HCT116 (cell line): Measurements from ENCODE around the gene CRYBB1. TPM values are rescaled to one million over a fixed set of nuclear protein-coding genes. Genes with fewer than 3 reads are reported as not detected.

Experiments
- ATAC-seq: fragments of 200-7000 bp; cut with Tn5 transposase; 2 replicates; pipeline ENCODE4 v1.9.1; 2020; ENCODE audit warnings: mild to moderate bottlenecking, moderate library complexity
- BruUV-seq: library from RNA; stranded (reverse); fragments of 400-500 nt; replicated peaks from 2 replicates; lab custom pipeline; 2021; lab: Mats Ljungman, UMichigan
- CTCF ChIA-PET: fragments of 300-600 bp; sonication (Branson Sonifier 250); formaldehyde crosslinking; loops from one replicate; lab custom pipeline; 2021; ENCODE audit warnings: antibody characterized with exemption; lab: Charles Lee
- POLR2A ChIA-PET: fragments of 300-600, 350-600 bp; sonication (Branson Sonifier 250); formaldehyde crosslinking; loops from one replicate; lab custom pipeline; 2021; ENCODE audit warnings: antibody characterized with exemption; lab: Charles Lee
- RAD21 ChIA-PET, 2 experiments: fragments of 300-600 bp; sonication (Branson Sonifier 250); formaldehyde crosslinking; loops; one replicate each; lab custom pipeline; 2023; ENCODE audit warnings: low total read pairs in 2 of 2; ENCODE audit not compliant: uncharacterized antibody in 2 of 2, unreplicated experiment in 2 of 2, low non-redundant PET in 1 of 2; lab: Charles Lee
- DNase-seq: peaks from one replicate; pipeline ENCODE4 v3.0.0-alpha.2; 2010; ENCODE audit warnings: low read depth, low spot score
- H2AFZ ChIP-seq: fragments of 200-600 bp; shearing (Covaris generic), sonication (generic); 2 replicates; pipeline ENCODE4 v1.6.1; 2017; ENCODE audit warnings: low read depth, mixed run types, mixed read lengths, antibody characterized with exemption, low read length; ENCODE audit not compliant: poor library complexity, severe bottlenecking
- H3K27ac ChIP-seq: 2 replicates; pipeline ENCODE4 v1.5.1; 2012; ENCODE audit warnings: low read depth, low read length
- H3K27me3 ChIP-seq: fragments of 200-600 bp; sonication (generic); 2 replicates; pipeline ENCODE4 v1.6.1; 2016; ENCODE audit warnings: mixed run types, low read length, mixed read lengths; ENCODE audit not compliant: insufficient read depth
- H3K36me3 ChIP-seq, 2 experiments: fragments of 200-500 bp in 1 of 2; fragments of 200-600 bp in 1 of 2; sonication (Bioruptor generic) in 1 of 2; sonication (generic) in 1 of 2; 2 replicates each; pipeline versions ENCODE4 v1.5.1 to v1.6.1; 2014 to 2016; ENCODE audit warnings: low read length in 2 of 2, inconsistent platforms in 1 of 2, mixed read lengths in 1 of 2, mixed run types in 1 of 2; ENCODE audit not compliant: insufficient read depth in 2 of 2, control insufficient read depth in 1 of 2
- H3K4me1 ChIP-seq, 2 experiments: fragments of 200-600 bp in 1 of 2; sonication (generic) in 1 of 2; 2 replicates each; pipeline versions ENCODE4 v1.5.1 to v1.6.1; 2012 to 2017; ENCODE audit warnings: low read length in 2 of 2, inconsistent platforms in 1 of 2, mild to moderate bottlenecking in 1 of 2, mixed read lengths in 1 of 2, mixed run types in 1 of 2, moderate library complexity in 1 of 2; ENCODE audit not compliant: insufficient read depth in 2 of 2, control insufficient read depth in 1 of 2
- H3K4me2 ChIP-seq: fragments of 200-600 bp; sonication (generic); 2 replicates; pipeline ENCODE4 v1.6.1; 2017; ENCODE audit warnings: mixed run types, low read length, mixed read lengths
- H3K4me3 ChIP-seq, 2 experiments: fragments of 200-600 bp in 1 of 2; sonication (generic) in 1 of 2; replicated peaks in 1 of 2; 2 replicates each; pipeline ENCODE4 v1.5.1; 2011 to 2016; ENCODE audit warnings: low read length in 2 of 2, control low read depth in 1 of 2, low read depth in 1 of 2, mild to moderate bottlenecking in 1 of 2, mixed read lengths in 1 of 2, mixed run types in 1 of 2
- H3K79me2 ChIP-seq: fragments of 200-600 bp; sonication (generic); 2 replicates; pipeline ENCODE4 v1.6.1; 2017; ENCODE audit warnings: mild to moderate bottlenecking, mixed run types, low read length, moderate library complexity, mixed read lengths; ENCODE audit not compliant: insufficient read depth
- H3K9ac ChIP-seq: fragments of 200-600 bp; sonication (generic); 2 replicates; pipeline ENCODE4 v1.6.1; 2016; ENCODE audit warnings: low read length, mixed read lengths
- H3K9me2 ChIP-seq: fragments of 200-600 bp; sonication (generic), shearing (Covaris generic); 2 replicates; pipeline ENCODE4 v1.6.1; 2017; ENCODE audit warnings: mixed run types, mild to moderate bottlenecking, moderate library complexity; ENCODE audit not compliant: insufficient read depth
- H3K9me3 ChIP-seq, 2 experiments: fragments of 200-500 bp in 1 of 2; fragments of 200-600 bp in 1 of 2; sonication (Bioruptor generic) in 1 of 2; sonication (generic) in 1 of 2; 2 replicates each; pipeline ENCODE4 v1.6.1; 2014 to 2017; ENCODE audit warnings: low read length in 2 of 2, mixed read lengths in 2 of 2, inconsistent platforms in 1 of 2, low read depth in 1 of 2, mild to moderate bottlenecking in 1 of 2, mixed run types in 1 of 2, moderate library complexity in 1 of 2; ENCODE audit not compliant: control insufficient read depth in 1 of 2, insufficient read depth in 1 of 2
- H4K20me1 ChIP-seq: fragments of 200-600 bp; sonication (generic), shearing (Covaris generic); 2 replicates; pipeline ENCODE4 v1.6.1; 2017; ENCODE audit warnings: mixed run types, mild to moderate bottlenecking, moderate library complexity; ENCODE audit not compliant: insufficient read depth
- CBX3 ChIP-seq: IDR thresholded peaks from 2 replicates; pipeline ENCODE4 v1.6.1; 2012; ENCODE audit warnings: low read depth
- ELF1 ChIP-seq: IDR thresholded peaks from 2 replicates; pipeline ENCODE4 v1.6.1; 2012; ENCODE audit warnings: low read depth, borderline replicate concordance
- FOSL1 ChIP-seq: IDR thresholded peaks from 2 replicates; pipeline ENCODE4 v1.6.1; 2012; ENCODE audit warnings: low read depth
- JUND ChIP-seq: IDR thresholded peaks from 2 replicates; pipeline ENCODE4 v1.6.1; 2012
- SP1 ChIP-seq: IDR thresholded peaks from 2 replicates; pipeline ENCODE4 v1.6.1; 2012; ENCODE audit warnings: low read depth
- TCF7L2 ChIP-seq: IDR thresholded peaks from 2 replicates; pipeline ENCODE4 v1.7.0; 2011; ENCODE audit warnings: borderline replicate concordance, inconsistent platforms; ENCODE audit not compliant: insufficient read depth, insufficient read length; ENCODE audit errors: extremely low read depth
- ZNF274 ChIP-seq: fragments of 200-500 bp; sonication (Bioruptor generic); IDR thresholded peaks from 2 replicates; pipeline ENCODE4 v1.6.1; 2014; ENCODE audit warnings: mild to moderate bottlenecking, low read depth, low read length, inconsistent platforms
- intact Hi-C: fragments of 100-400 bp; cut with micrococcal nuclease; formaldehyde crosslinking; loops from 2 replicates; pipeline ENCODE4 v1.10.0; 2022
- total RNA-seq: library from RNA; stranded (reverse); gene quantifications from one replicate; pipeline ENCODE4 v1.2.1, GENCODE V29; 2021; ENCODE audit not compliant: unreplicated experiment
- TF ChIP-seq, protein P1 (sequence below): IDR thresholded peaks from 2 replicates; pipeline ENCODE4 v1.6.1; 2011; ENCODE audit warnings: mild to moderate bottlenecking, low read length, moderate library complexity; ENCODE audit not compliant: insufficient replicate concordance; ENCODE audit errors: extremely low read depth
- TF ChIP-seq, protein P2 (sequence below): IDR thresholded peaks from 2 replicates; pipeline ENCODE4 v1.6.1; 2012
- TF ChIP-seq, protein P3 (sequence below), 3 experiments: fragments of 200-600 bp in 1 of 3; sonication (generic) in 1 of 3; IDR thresholded peaks in 2 of 3; conservative IDR thresholded peaks in 1 of 3; 2 replicates each; pipeline ENCODE4 v1.5.1; 2012 to 2017; ENCODE audit warnings: low read depth in 2 of 3, low read length in 2 of 3, antibody characterized with exemption in 1 of 3, borderline replicate concordance in 1 of 3, control low read depth in 1 of 3, mild to moderate bottlenecking in 1 of 3, mixed read lengths in 1 of 3, mixed run types in 1 of 3, moderate library complexity in 1 of 3; ENCODE audit not compliant: insufficient read depth in 1 of 3
- TF ChIP-seq, protein P4 (sequence below): IDR thresholded peaks from 2 replicates; pipeline ENCODE4 v1.6.1; 2012
- TF ChIP-seq, protein P5 (sequence below): IDR thresholded peaks from 2 replicates; pipeline ENCODE4 v1.6.1; 2012; ENCODE audit warnings: low read depth

CRYBB1 gene
- total RNA-seq, 1 experiment from 2014 or later = not detected

- ChIA-PET RAD21 (no interaction called here), CTCF (no interaction called here), POLR2A (no interaction called here)
- no peaks in the 10 kb centered on the region for H3K27me3 ChIP-seq
- H3K9me2 ChIP-seq = no peaks in the 10 kb centered on the region
- ATAC-seq (no peak), DNase-seq (no peak)
- H3K4me2 ChIP-seq = no peak overlapping the region
- no peak overlapping the region for H3K9ac ChIP-seq
- TF ChIP-seq, protein P1, sequence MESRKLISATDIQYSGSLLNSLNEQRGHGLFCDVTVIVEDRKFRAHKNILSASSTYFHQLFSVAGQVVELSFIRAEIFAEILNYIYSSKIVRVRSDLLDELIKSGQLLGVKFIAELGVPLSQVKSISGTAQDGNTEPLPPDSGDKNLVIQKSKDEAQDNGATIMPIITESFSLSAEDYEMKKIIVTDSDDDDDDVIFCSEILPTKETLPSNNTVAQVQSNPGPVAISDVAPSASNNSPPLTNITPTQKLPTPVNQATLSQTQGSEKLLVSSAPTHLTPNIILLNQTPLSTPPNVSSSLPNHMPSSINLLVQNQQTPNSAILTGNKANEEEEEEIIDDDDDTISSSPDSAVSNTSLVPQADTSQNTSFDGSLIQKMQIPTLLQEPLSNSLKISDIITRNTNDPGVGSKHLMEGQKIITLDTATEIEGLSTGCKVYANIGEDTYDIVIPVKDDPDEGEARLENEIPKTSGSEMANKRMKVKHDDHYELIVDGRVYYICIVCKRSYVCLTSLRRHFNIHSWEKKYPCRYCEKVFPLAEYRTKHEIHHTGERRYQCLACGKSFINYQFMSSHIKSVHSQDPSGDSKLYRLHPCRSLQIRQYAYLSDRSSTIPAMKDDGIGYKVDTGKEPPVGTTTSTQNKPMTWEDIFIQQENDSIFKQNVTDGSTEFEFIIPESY = no peak
- no peak for TF ChIP-seq ELF1
- TF ChIP-seq CBX3 = no peak
- TF ChIP-seq, protein P2, sequence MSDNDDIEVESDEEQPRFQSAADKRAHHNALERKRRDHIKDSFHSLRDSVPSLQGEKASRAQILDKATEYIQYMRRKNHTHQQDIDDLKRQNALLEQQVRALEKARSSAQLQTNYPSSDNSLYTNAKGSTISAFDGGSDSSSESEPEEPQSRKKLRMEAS = no peak
- TF ChIP-seq, protein P3, sequence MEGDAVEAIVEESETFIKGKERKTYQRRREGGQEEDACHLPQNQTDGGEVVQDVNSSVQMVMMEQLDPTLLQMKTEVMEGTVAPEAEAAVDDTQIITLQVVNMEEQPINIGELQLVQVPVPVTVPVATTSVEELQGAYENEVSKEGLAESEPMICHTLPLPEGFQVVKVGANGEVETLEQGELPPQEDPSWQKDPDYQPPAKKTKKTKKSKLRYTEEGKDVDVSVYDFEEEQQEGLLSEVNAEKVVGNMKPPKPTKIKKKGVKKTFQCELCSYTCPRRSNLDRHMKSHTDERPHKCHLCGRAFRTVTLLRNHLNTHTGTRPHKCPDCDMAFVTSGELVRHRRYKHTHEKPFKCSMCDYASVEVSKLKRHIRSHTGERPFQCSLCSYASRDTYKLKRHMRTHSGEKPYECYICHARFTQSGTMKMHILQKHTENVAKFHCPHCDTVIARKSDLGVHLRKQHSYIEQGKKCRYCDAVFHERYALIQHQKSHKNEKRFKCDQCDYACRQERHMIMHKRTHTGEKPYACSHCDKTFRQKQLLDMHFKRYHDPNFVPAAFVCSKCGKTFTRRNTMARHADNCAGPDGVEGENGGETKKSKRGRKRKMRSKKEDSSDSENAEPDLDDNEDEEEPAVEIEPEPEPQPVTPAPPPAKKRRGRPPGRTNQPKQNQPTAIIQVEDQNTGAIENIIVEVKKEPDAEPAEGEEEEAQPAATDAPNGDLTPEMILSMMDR (IDR thresholded peaks at IDR 0.05 in 2 of 3, conservative IDR thresholded peaks at IDR 0.05 in 1 of 3; ENCODE audit: borderline replicate concordance in 1 of 3, insufficient read depth in 1 of 3, low read depth in 2 of 3, low read length in 2 of 3) = no peak
- TF ChIP-seq SP1 = no peak
- TF ChIP-seq FOSL1 = no peak
- TF ChIP-seq JUND = no peak
- no peak for TF ChIP-seq ZNF274
- no peak for TF ChIP-seq TCF7L2
- TF ChIP-seq, protein P4, sequence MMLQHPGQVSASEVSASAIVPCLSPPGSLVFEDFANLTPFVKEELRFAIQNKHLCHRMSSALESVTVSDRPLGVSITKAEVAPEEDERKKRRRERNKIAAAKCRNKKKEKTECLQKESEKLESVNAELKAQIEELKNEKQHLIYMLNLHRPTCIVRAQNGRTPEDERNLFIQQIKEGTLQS = no peak
- TF ChIP-seq, protein P5, sequence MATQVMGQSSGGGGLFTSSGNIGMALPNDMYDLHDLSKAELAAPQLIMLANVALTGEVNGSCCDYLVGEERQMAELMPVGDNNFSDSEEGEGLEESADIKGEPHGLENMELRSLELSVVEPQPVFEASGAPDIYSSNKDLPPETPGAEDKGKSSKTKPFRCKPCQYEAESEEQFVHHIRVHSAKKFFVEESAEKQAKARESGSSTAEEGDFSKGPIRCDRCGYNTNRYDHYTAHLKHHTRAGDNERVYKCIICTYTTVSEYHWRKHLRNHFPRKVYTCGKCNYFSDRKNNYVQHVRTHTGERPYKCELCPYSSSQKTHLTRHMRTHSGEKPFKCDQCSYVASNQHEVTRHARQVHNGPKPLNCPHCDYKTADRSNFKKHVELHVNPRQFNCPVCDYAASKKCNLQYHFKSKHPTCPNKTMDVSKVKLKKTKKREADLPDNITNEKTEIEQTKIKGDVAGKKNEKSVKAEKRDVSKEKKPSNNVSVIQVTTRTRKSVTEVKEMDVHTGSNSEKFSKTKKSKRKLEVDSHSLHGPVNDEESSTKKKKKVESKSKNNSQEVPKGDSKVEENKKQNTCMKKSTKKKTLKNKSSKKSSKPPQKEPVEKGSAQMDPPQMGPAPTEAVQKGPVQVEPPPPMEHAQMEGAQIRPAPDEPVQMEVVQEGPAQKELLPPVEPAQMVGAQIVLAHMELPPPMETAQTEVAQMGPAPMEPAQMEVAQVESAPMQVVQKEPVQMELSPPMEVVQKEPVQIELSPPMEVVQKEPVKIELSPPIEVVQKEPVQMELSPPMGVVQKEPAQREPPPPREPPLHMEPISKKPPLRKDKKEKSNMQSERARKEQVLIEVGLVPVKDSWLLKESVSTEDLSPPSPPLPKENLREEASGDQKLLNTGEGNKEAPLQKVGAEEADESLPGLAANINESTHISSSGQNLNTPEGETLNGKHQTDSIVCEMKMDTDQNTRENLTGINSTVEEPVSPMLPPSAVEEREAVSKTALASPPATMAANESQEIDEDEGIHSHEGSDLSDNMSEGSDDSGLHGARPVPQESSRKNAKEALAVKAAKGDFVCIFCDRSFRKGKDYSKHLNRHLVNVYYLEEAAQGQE = no peak
- no peak overlapping the region for H2AFZ ChIP-seq
- no TSS peak for BruUV-seq
- H3K36me3 ChIP-seq = no peaks in the 10 kb centered on the region
- no peaks in the 10 kb centered on the region for H4K20me1 ChIP-seq
- no peak overlapping the region for H3K4me3 ChIP-seq
- H3K4me1 ChIP-seq = peaks cover 6 to 9% of the 10 kb centered on the region in 2 experiments; a peak in 3 of 4 replicates
- no peak overlapping the region for H3K27ac ChIP-seq
- no peaks in the 10 kb centered on the region for H3K9me3 ChIP-seq
- intact Hi-C loops = no loop called here
- H3K79me2 ChIP-seq = peaks cover 6% of the 10 kb centered on the region; the same call in 1 of the 2 replicates
These were observed 53.6 kb downstream of the CRYBB1 start for GRCh38 chr22:26564181-26564580.
